OCI-LY1 (cell line): ENCODE measurements around the gene RHOJ.

Experiments
- H2AFZ ChIP-seq: fragments of 200-600 bp; sonication (generic), shearing (Covaris generic); 2 replicates; pipeline ENCODE4 v1.6.0; 2014; ENCODE audit warnings: antibody characterized with exemption, mild to moderate bottlenecking, low read length
- H3F3A ChIP-seq: fragments of 200-600 bp; sonication (generic), shearing (Covaris generic); 2 replicates; pipeline ENCODE4 v1.6.0; 2014; ENCODE audit warnings: mild to moderate bottlenecking, antibody characterized with exemption, low read length, moderate library complexity; ENCODE audit not compliant: insufficient read depth
- H3K27ac ChIP-seq: fragments of 200-600 bp; sonication (generic); 2 replicates; pipeline ENCODE4 v1.5.1; 2014; ENCODE audit warnings: low read length, mixed run types, mild to moderate bottlenecking, low read depth; ENCODE audit not compliant: poor library complexity, severe bottlenecking
- H3K27me3 ChIP-seq: fragments of 200-600 bp; sonication (generic); 2 replicates; pipeline ENCODE4 v1.6.0; 2014; ENCODE audit warnings: antibody characterized with exemption, mild to moderate bottlenecking, low read length, moderate library complexity; ENCODE audit not compliant: insufficient read depth
- H3K36me3 ChIP-seq: fragments of 200-600 bp; sonication (generic); 2 replicates; pipeline ENCODE4 v1.6.1; 2014; ENCODE audit warnings: mild to moderate bottlenecking, antibody characterized with exemption, low read length, moderate library complexity, mixed read lengths; ENCODE audit not compliant: insufficient read depth
- H3K4me1 ChIP-seq: fragments of 200-600 bp; sonication (generic); 2 replicates; pipeline ENCODE4 v1.5.1; 2014; ENCODE audit warnings: mild to moderate bottlenecking, low read length, moderate library complexity; ENCODE audit not compliant: insufficient read depth, severe bottlenecking
- H3K4me2 ChIP-seq: fragments of 200-600 bp; sonication (generic), shearing (Covaris generic); 2 replicates; pipeline ENCODE4 v1.6.1; 2014; ENCODE audit warnings: low read length
- H3K4me3 ChIP-seq: fragments of 200-600 bp; sonication (generic); 2 replicates; pipeline ENCODE4 v1.5.1; 2014; ENCODE audit warnings: low read length, low read depth, mild to moderate bottlenecking, mixed read lengths; ENCODE audit not compliant: poor library complexity, severe bottlenecking
- H3K79me2 ChIP-seq: fragments of 200-600 bp; shearing (Covaris generic); 2 replicates; pipeline ENCODE4 v1.6.1; 2016; ENCODE audit warnings: mixed run types, low read length, mixed read lengths; ENCODE audit not compliant: insufficient read depth
- H3K9ac ChIP-seq: fragments of 200-600 bp; sonication (generic), shearing (Covaris generic); 2 replicates; pipeline ENCODE4 v1.6.1; 2014; ENCODE audit warnings: mild to moderate bottlenecking, low read length, mixed read lengths
- H3K9me2 ChIP-seq: fragments of 200-600 bp; sonication (generic), shearing (Covaris generic); 2 replicates; pipeline ENCODE4 v1.6.1; 2014; ENCODE audit warnings: low read depth, mild to moderate bottlenecking, low read length, mixed read lengths
- H3K9me3 ChIP-seq: fragments of 200-600 bp; shearing (Covaris generic); 2 replicates; pipeline ENCODE4 v1.6.1; 2014; ENCODE audit warnings: low read length, mixed read lengths
- H4K20me1 ChIP-seq: fragments of 200-600 bp; sonication (generic), shearing (Covaris generic); 2 replicates; pipeline ENCODE4 v1.6.0; 2016; ENCODE audit warnings: mild to moderate bottlenecking, low read length; ENCODE audit not compliant: insufficient read depth
- EZH2 ChIP-seq: fragments of 200-600 bp; sonication (generic), shearing (Covaris generic); IDR thresholded peaks from 2 replicates; pipeline ENCODE4 v1.8.0; 2017; ENCODE audit warnings: borderline replicate concordance, mixed run types, mild to moderate bottlenecking, antibody characterized with exemption, low read length, moderate library complexity, mixed read lengths
- TF ChIP-seq, protein P1 (sequence below): fragments of 200-600 bp; sonication (generic), shearing (Covaris generic); IDR thresholded peaks from 2 replicates; pipeline ENCODE4 v1.5.1; 2017; ENCODE audit warnings: mild to moderate bottlenecking, antibody characterized with exemption, low read length, moderate library complexity, mixed read lengths

The RHOJ gene

DNA sequence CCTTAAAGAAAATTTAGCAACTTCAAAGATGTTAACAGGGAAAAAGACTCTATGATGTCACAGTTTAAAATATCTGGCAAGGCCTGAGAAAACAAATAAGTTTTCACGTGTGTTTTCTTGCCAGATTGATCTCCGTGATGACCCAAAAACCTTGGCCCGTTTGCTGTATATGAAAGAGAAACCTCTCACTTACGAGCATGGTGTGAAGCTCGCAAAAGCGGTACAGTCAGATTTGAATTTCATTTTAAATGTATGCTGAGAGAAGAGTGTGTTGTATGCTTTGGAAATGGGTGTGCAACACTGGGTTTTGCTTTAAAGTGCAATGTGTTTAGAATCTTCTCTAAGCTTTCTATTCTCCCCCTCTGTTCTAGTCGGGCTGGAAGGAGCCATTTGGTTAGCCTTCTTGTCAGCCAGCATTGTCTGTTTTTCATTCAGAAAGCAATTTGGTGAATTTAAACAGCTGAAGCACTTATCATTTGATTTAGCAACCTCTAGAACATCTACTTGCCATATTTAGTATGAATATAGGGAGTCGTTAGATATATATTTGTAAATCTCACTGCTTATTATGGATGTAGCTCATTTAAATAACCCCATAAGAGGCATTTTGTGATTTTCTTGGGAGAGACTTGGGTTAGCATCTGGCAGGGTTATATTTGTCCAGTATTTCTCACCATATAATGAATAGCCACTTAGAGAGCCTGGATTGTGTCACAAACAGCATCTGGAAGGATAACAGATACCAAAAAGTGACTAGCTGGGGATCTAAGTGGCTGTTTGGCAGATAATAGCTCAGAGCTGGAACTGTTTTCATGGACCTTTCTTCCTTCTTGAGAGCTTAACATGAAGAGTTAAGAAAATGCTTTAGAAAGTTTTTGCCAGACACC, 79.0 kb downstream of the RHOJ start:
- Histone ChIP-seq H3K4me2 (no peak overlapping the region), H3K36me3 (no peaks in the 10 kb centered on the region), H3K9me2 (no peaks in the 10 kb centered on the region), H4K20me1 (no peaks in the 10 kb centered on the region), H3K27me3 (no peaks in the 10 kb centered on the region), H3K4me1 (no peaks in the 10 kb centered on the region), H3K9ac (no peak overlapping the region), H3F3A (no peaks in the 10 kb centered on the region), H2AFZ (no peak overlapping the region), H3K27ac (no peak overlapping the region), H3K4me3 (no peak overlapping the region), H3K9me3 (no peaks in the 10 kb centered on the region), H3K79me2 (no peaks in the 10 kb centered on the region)
- no peak for TF ChIP-seq EZH2
- TF ChIP-seq, protein P1, sequence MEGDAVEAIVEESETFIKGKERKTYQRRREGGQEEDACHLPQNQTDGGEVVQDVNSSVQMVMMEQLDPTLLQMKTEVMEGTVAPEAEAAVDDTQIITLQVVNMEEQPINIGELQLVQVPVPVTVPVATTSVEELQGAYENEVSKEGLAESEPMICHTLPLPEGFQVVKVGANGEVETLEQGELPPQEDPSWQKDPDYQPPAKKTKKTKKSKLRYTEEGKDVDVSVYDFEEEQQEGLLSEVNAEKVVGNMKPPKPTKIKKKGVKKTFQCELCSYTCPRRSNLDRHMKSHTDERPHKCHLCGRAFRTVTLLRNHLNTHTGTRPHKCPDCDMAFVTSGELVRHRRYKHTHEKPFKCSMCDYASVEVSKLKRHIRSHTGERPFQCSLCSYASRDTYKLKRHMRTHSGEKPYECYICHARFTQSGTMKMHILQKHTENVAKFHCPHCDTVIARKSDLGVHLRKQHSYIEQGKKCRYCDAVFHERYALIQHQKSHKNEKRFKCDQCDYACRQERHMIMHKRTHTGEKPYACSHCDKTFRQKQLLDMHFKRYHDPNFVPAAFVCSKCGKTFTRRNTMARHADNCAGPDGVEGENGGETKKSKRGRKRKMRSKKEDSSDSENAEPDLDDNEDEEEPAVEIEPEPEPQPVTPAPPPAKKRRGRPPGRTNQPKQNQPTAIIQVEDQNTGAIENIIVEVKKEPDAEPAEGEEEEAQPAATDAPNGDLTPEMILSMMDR = no peak

DNA sequence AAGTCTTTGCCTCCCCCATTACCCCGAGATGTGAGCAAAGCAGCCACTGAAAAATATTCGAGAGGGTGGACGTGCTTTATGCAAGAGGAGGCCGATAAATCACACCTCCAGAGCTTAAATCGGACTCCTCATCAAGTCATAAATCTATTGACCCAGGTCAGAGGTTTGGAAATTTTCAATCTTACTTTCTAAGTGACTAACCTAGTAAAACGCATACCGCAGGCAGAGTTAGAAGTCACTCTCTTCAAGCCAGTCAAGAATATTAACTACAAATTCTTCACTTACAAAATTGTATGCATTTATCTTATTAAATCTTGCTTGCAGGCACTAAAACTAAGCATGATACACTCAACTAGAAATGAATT, 79.6 kb downstream of the RHOJ start:
- Histone ChIP-seq H3K4me1 (no peaks in the 10 kb centered on the region), H3K27me3 (no peaks in the 10 kb centered on the region), H3K4me3 (no peak overlapping the region), H3K27ac (no peak overlapping the region), H2AFZ (no peak overlapping the region), H3K9me3 (no peaks in the 10 kb centered on the region), H3K9me2 (no peaks in the 10 kb centered on the region), H3K79me2 (no peaks in the 10 kb centered on the region), H3K4me2 (no peak overlapping the region), H3K36me3 (no peaks in the 10 kb centered on the region), H3K9ac (no peak overlapping the region), H4K20me1 (no peaks in the 10 kb centered on the region), H3F3A (no peaks in the 10 kb centered on the region)
- TF ChIP-seq EZH2 = no peak
- TF ChIP-seq, protein P1 = no peak

DNA sequence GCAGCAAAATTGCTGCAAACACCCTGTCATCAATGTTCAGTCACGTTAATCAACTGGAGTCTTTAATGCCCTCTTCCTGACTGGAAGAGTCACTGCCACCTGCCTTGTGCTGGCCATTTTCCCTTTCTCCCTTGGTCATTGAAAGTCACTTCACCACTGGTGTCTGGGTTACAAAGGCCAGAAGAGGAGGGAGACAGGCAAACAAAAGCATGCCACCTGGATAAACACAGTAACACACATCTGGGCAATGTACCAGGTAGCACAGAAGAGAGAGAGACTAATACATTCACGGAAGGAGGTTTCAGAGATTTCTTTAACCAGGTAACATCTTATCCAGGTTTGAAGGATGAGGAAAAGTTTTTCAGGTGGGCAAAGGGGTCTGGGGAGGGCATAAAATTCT, 81.8 kb downstream of the RHOJ start:
- Histone ChIP-seq H4K20me1 (no peaks in the 10 kb centered on the region), H3K4me3 (no peak overlapping the region), H3K9me3 (no peaks in the 10 kb centered on the region), H3K79me2 (no peaks in the 10 kb centered on the region), H3F3A (no peaks in the 10 kb centered on the region), H3K36me3 (no peaks in the 10 kb centered on the region), H3K4me2 (no peak overlapping the region), H3K27ac (no peak overlapping the region), H3K27me3 (no peaks in the 10 kb centered on the region), H2AFZ (no peak overlapping the region), H3K4me1 (no peaks in the 10 kb centered on the region), H3K9ac (no peak overlapping the region), H3K9me2 (no peaks in the 10 kb centered on the region)
- TF ChIP-seq, protein P1 = no peak
- TF ChIP-seq EZH2 = no peak
